Activated gamma-delta T cell treated with Interleukin-2 at 50 U/mL for 16 hours (primary cell): ENCODE results near the gene TNP2.
A peak's percentile ranks its signal among the peaks of the same experiment; 100 is the strongest.
"Not testable (repeated sequence)": the region's sequence is repeated elsewhere in the genome, so short reads cannot be mapped to it uniquely, and the experiment has no call there.

Experiments used
- DNase-seq: peaks from one replicate; pipeline ENCODE4 v3.0.0-alpha.2; 2020

TNP2 gene

GRCh38 chr16:11239644-11240632 is 29.2 kb downstream of the TNP2 start:
- no peak for DNase-seq

GRCh38 chr16:11238272-11239202 is 30.6 kb downstream of the TNP2 start:
- DNase-seq, result no peak

- no peak for DNase-seq
These were observed 32.5 kb downstream of the TNP2 start for GRCh38 chr16:11236461-11237254.

GRCh38 chr16:11235703-11235991 is 33.5 kb downstream of the TNP2 start:
- no peak for DNase-seq

GRCh38 chr16:11234884-11235702 is 34.0 kb downstream of the TNP2 start:
- no peak for DNase-seq

GRCh38 chr16:11233727-11234376 is 35.3 kb downstream of the TNP2 start:
- DNase-seq, result peak; percentile 56

- peak; percentile 84 for DNase-seq
These were observed 36.0 kb downstream of the TNP2 start for GRCh38 chr16:11232852-11233726.

GRCh38 chr16:11232302-11232851 is 36.7 kb downstream of the TNP2 start:
- no peak for DNase-seq

- no peak for DNase-seq
These were observed 37.7 kb downstream of the TNP2 start for GRCh38 chr16:11231367-11231970.

GRCh38 chr16:11229906-11230305 is 39.2 kb downstream of the TNP2 start:
- no peak for DNase-seq

GRCh38 chr16:11229432-11229831 is 39.7 kb downstream of the TNP2 start:
- DNase-seq, result no peak

- no peak for DNase-seq
These were observed 43.2 kb downstream of the TNP2 start for GRCh38 chr16:11225677-11226549.

GRCh38 chr16:11224894-11225676 is 44.0 kb downstream of the TNP2 start:
- DNase-seq, result peak; percentile 67

GRCh38 chr16:11224096-11224893 is 44.8 kb downstream of the TNP2 start:
- peak; percentile 49 for DNase-seq

- not testable (repeated sequence) for DNase-seq
These were observed 48.6 kb downstream of the TNP2 start for GRCh38 chr16:11220507-11220906.

- DNase-seq, result no peak
These were observed 49.9 kb downstream of the TNP2 start for GRCh38 chr16:11219178-11219577.

- DNase-seq, result no peak
These were observed 50.5 kb downstream of the TNP2 start for GRCh38 chr16:11218604-11218962.
